Measurements from ENCODE around the gene COA8. TPM values are rescaled to one million over a fixed set of nuclear protein-coding genes. Genes with fewer than 3 reads are reported as not detected.

Gene COA8
- total and polyA plus RNA-seq, 9 of the 15 experiments (the other 6 are each of a cell fraction or from before 2014, with no cell fraction given), result 5.0 to 35.3 (median 25.7) TPM

DNA sequence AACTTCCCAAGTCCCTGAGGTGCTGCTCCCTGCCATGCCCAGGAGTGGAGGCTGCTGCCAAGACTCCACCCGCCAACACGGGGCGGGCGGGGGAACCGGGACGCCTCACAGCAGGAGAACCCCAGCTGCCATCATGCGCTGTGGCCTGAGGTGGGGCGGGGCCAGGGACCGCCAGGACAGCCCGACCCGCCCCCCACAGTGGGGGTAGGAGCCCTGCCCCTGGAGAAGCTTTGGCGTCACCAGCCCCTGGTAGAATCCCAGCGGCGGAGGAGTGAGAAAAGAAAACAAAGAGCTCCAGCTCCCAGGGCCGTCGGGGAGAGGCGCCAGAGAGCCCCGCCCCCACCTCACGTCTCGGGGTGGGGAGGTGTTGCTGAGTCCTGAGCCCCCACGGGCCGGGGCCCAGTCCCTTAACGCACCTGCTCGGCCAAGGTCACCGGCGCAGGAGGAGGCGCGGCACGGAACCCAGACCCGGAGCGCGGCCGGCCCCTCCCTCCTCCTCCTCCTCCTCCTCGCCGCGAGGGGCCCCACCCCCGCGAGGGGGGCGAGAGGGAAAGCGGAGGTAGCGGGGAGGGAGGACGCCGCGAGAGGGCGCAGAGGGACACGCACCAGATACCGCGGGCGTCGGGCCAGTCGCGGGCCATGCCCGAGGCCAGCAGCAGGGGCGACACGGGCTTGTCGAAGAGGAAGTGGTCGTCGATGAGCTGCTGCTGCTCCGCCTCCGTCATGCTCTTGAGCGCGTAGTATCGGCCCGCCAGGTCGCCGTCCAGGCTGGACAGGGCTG lies 41.9 kb upstream of the COA8 start (continued):
- TF ChIP-seq POLR3A (IDR thresholded peaks at IDR 0.05; ENCODE audit: borderline replicate concordance, extremely low read depth, insufficient read depth, insufficient read length) (no peak), ELF2 (CRISPR knock-in tag; IDR thresholded peaks at IDR 0.05) (no peak), ZBTB7A (IDR thresholded peaks at IDR 0.05; ENCODE audit: borderline replicate concordance, control insufficient read depth, low read depth, low read length) (peak; percentile 83; the same call in 1 of the 2 replicates), YBX1 (IDR thresholded peaks at IDR 0.05) (no peak), KLF13 (tag; IDR thresholded peaks at IDR 0.05; ENCODE audit: borderline replicate concordance, low read depth) (peak; percentile 73), PHF8 (IDR thresholded peaks at IDR 0.05; ENCODE audit: borderline replicate concordance, low read length) (peak; percentile 54; the same call in 1 of the 2 replicates), RBFOX2 (IDR thresholded peaks at IDR 0.05; ENCODE audit: low read depth, low read length) (peak; percentile 82), EGR1 (conservative IDR thresholded peaks at IDR 0.05) (peak; percentile 94), TGIF2 (CRISPR knock-in tag; IDR thresholded peaks at IDR 0.05) (no peak; the same call in 1 of the 2 replicates)
- TF ChIP-seq, protein P1, sequence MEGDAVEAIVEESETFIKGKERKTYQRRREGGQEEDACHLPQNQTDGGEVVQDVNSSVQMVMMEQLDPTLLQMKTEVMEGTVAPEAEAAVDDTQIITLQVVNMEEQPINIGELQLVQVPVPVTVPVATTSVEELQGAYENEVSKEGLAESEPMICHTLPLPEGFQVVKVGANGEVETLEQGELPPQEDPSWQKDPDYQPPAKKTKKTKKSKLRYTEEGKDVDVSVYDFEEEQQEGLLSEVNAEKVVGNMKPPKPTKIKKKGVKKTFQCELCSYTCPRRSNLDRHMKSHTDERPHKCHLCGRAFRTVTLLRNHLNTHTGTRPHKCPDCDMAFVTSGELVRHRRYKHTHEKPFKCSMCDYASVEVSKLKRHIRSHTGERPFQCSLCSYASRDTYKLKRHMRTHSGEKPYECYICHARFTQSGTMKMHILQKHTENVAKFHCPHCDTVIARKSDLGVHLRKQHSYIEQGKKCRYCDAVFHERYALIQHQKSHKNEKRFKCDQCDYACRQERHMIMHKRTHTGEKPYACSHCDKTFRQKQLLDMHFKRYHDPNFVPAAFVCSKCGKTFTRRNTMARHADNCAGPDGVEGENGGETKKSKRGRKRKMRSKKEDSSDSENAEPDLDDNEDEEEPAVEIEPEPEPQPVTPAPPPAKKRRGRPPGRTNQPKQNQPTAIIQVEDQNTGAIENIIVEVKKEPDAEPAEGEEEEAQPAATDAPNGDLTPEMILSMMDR (IDR thresholded peaks at IDR 0.05 in 2 of 3, conservative IDR thresholded peaks at IDR 0.05 in 1 of 3; ENCODE audit: insufficient read depth in 2 of 3, low read depth in 1 of 3, low read length in 3 of 3), result peak; percentile 58 to 83 (median 71)
- TF ChIP-seq, protein P2, sequence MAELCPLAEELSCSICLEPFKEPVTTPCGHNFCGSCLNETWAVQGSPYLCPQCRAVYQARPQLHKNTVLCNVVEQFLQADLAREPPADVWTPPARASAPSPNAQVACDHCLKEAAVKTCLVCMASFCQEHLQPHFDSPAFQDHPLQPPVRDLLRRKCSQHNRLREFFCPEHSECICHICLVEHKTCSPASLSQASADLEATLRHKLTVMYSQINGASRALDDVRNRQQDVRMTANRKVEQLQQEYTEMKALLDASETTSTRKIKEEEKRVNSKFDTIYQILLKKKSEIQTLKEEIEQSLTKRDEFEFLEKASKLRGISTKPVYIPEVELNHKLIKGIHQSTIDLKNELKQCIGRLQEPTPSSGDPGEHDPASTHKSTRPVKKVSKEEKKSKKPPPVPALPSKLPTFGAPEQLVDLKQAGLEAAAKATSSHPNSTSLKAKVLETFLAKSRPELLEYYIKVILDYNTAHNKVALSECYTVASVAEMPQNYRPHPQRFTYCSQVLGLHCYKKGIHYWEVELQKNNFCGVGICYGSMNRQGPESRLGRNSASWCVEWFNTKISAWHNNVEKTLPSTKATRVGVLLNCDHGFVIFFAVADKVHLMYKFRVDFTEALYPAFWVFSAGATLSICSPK (IDR thresholded peaks at IDR 0.05; ENCODE audit: borderline replicate concordance), result no peak
- TF ChIP-seq, protein P3, sequence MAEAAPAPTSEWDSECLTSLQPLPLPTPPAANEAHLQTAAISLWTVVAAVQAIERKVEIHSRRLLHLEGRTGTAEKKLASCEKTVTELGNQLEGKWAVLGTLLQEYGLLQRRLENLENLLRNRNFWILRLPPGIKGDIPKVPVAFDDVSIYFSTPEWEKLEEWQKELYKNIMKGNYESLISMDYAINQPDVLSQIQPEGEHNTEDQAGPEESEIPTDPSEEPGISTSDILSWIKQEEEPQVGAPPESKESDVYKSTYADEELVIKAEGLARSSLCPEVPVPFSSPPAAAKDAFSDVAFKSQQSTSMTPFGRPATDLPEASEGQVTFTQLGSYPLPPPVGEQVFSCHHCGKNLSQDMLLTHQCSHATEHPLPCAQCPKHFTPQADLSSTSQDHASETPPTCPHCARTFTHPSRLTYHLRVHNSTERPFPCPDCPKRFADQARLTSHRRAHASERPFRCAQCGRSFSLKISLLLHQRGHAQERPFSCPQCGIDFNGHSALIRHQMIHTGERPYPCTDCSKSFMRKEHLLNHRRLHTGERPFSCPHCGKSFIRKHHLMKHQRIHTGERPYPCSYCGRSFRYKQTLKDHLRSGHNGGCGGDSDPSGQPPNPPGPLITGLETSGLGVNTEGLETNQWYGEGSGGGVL (CRISPR knock-in tag; IDR thresholded peaks at IDR 0.05), result no peak
- TF ChIP-seq, protein P4, sequence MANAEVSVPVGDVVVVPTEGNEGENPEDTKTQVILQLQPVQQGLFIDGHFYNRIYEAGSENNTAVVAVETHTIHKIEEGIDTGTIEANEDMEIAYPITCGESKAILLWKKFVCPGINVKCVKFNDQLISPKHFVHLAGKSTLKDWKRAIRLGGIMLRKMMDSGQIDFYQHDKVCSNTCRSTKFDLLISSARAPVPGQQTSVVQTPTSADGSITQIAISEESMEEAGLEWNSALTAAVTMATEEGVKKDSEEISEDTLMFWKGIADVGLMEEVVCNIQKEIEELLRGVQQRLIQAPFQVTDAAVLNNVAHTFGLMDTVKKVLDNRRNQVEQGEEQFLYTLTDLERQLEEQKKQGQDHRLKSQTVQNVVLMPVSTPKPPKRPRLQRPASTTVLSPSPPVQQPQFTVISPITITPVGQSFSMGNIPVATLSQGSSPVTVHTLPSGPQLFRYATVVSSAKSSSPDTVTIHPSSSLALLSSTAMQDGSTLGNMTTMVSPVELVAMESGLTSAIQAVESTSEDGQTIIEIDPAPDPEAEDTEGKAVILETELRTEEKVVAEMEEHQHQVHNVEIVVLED (CRISPR knock-in tag; IDR thresholded peaks at IDR 0.05), result peak; percentile 69
